Upper lobe of left lung (tissue), 6 donors: Measurements from ENCODE around the gene SPDYE6. TPM values are rescaled to one million over a fixed set of nuclear protein-coding genes. Genes with fewer than 3 reads are reported as not detected.
A peak's percentile ranks its signal among the peaks of the same experiment; 100 is the strongest.

Experiments
- ATAC-seq, 2 donors: fragments of 200-7000 bp; cut with Tn5 transposase; one replicate each; pipeline ENCODE4 v1.9.1; 2022; ENCODE audit warnings: mild to moderate bottlenecking in 2 of 2, moderate library complexity in 2 of 2; ENCODE audit not compliant: low FRiP score in 2 of 2
- DNase-seq, 2 donors: peaks; one replicate each; pipeline ENCODE4 v3.0.0-alpha.2; 2019 to 2020
- H3K27ac ChIP-seq, 4 donors: fragments of 200-600 bp; sonication (generic); one replicate each; pipeline ENCODE4 v1.5.1; 2016 to 2019
- H3K27me3 ChIP-seq, 4 donors: fragments of 200-600 bp; sonication (generic); one replicate each; pipeline ENCODE4 v1.5.1; 2017 to 2019
- H3K36me3 ChIP-seq, 4 donors: fragments of 200-600 bp; sonication (generic); one replicate each; pipeline ENCODE4 v1.5.1; 2016 to 2019
- H3K4me1 ChIP-seq, 4 donors: fragments of 200-600 bp; sonication (generic); one replicate each; pipeline ENCODE4 v1.5.1; 2018 to 2019
- H3K4me3 ChIP-seq, 4 donors: fragments of 200-600 bp; sonication (generic); one replicate each; pipeline ENCODE4 v1.5.1; 2017 to 2019; ENCODE audit warnings: mild to moderate bottlenecking in 2 of 4, moderate library complexity in 1 of 4
- H3K9me3 ChIP-seq, 4 donors: fragments of 200-600 bp; sonication (generic); one replicate each; pipeline ENCODE4 v1.5.1; 2018 to 2019
- EP300 ChIP-seq, 4 donors: sonication (generic); formaldehyde crosslinking; IDR thresholded peaks; one replicate each; pipeline ENCODE4 v1.5.1; 2017; ENCODE audit warnings: antibody characterized with exemption in 4 of 4, control low read depth in 2 of 4
- POLR2A ChIP-seq, 4 donors: fragments of 450-650 bp; IDR thresholded peaks; one replicate each; pipeline ENCODE4 v1.5.1; 2016 to 2017; ENCODE audit warnings: antibody characterized with exemption in 4 of 4, mild to moderate bottlenecking in 2 of 4
- POLR2AphosphoS5 ChIP-seq, 2 donors: sonication (generic); formaldehyde crosslinking; IDR thresholded peaks; one replicate each; pipeline ENCODE4 v1.5.1; 2017; ENCODE audit warnings: antibody characterized with exemption in 2 of 2
- WGBS, 2 donors: methylation state at CpG; one replicate each; pipeline ENCODE4 v1.1.5; 2017 to 2018; 5-methylcytosine and 5-hydroxymethylcytosine counted together
- total RNA-seq, 6 donors: library from RNA; depleted of rRNA in 4 of 6; stranded (reverse); fragments of >200 nt in 4 of 6; gene quantifications; one replicate each; pipeline versions ENCODE4 v1.1.0 to v1.2.1, GENCODE V29; 2016 to 2021
- TF ChIP-seq, protein P1 (sequence below), 6 experiments: fragments of 450-650 bp in 4 of 6; fragments of 200-600 bp in 2 of 6; sonication (generic) in 2 of 6; IDR thresholded peaks; one replicate each; pipeline ENCODE4 v1.5.1; 2016 to 2019; ENCODE audit warnings: antibody characterized with exemption in 6 of 6
- donor health status: DM: no; HTN: no; CAD: no; lungs with moderate emphysema.
- donor health status: DM: no; HTN: yes; CAD: no; lungs with severe emphysema.

Gene SPDYE6
- total RNA-seq, 6 donors from 2014 or later: not detected

DNA sequence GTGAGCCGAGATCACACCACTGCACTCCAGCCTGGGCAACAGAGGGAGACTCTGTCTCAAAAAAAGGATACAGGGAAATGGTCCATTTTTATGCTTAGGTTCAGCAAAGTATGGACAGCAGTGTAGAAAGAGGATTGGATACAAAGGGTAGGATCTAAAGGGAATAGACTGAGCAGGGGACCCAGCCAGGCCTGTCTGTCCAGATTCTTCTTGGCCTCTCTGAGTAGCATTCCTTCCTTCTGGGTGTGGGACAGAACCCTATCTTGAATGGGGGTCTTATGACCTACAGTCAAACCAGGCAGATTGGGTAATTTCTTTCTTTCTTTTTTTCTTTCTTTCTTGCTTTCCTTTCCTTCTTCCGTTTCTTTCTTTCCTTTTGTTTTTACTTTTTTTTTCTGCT lies 43.9 kb downstream of the SPDYE6 start:
- no peak overlapping the region for H3K4me3 ChIP-seq
- H3K27me3 ChIP-seq: no peaks in the 10 kb centered on the region
- TF ChIP-seq POLR2A (IDR thresholded peaks at IDR 0.05) (no peak), POLR2AphosphoS5 (IDR thresholded peaks at IDR 0.05) (no peak), EP300 (IDR thresholded peaks at IDR 0.05) (no peak)
- TF ChIP-seq, protein P1, sequence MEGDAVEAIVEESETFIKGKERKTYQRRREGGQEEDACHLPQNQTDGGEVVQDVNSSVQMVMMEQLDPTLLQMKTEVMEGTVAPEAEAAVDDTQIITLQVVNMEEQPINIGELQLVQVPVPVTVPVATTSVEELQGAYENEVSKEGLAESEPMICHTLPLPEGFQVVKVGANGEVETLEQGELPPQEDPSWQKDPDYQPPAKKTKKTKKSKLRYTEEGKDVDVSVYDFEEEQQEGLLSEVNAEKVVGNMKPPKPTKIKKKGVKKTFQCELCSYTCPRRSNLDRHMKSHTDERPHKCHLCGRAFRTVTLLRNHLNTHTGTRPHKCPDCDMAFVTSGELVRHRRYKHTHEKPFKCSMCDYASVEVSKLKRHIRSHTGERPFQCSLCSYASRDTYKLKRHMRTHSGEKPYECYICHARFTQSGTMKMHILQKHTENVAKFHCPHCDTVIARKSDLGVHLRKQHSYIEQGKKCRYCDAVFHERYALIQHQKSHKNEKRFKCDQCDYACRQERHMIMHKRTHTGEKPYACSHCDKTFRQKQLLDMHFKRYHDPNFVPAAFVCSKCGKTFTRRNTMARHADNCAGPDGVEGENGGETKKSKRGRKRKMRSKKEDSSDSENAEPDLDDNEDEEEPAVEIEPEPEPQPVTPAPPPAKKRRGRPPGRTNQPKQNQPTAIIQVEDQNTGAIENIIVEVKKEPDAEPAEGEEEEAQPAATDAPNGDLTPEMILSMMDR (IDR thresholded peaks at IDR 0.05): no peak
- peaks cover 0 to 12% (median 4%) of the 10 kb centered on the region in 4 donors for H3K36me3 ChIP-seq
- no peak overlapping the region for H3K27ac ChIP-seq
- peaks cover 3% of the 10 kb centered on the region in 4 donors for H3K4me1 ChIP-seq
- DNase-seq (no peak), ATAC-seq (no peak)
- no peaks in the 10 kb centered on the region for H3K9me3 ChIP-seq
- WGBS, 2 donors: 79 to 83% methylated on average over 2 of the region's 2 CpGs

DNA sequence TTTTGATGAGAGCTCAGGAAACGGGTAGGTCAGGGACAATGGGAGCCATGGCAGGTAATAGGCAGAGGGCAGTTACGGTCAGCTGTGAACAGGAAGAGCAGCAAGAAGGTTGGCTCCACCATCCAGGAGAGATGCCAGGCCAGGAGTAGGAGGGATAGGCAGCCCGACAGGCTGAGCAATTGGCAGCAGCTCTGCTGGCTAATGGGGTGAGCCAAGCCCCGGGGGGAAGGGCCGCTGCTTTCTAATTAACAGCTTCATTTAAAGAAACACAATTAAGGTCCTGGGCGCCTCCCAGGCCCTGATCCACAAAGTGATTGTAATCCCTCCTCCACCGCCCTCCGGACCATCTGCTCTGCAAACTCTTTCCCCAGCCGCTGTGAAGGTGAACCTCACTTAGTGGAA lies 45.8 kb downstream of the SPDYE6 start:
- no peaks in the 10 kb centered on the region for H3K9me3 ChIP-seq
- H3K27ac ChIP-seq: no peak overlapping the region
- no peak overlapping the region for H3K4me3 ChIP-seq
- no peak for DNase-seq
- no peak for TF ChIP-seq POLR2A (IDR thresholded peaks at IDR 0.05)
- TF ChIP-seq, protein P1 (IDR thresholded peaks at IDR 0.05): no peak
- no peak for ATAC-seq
- peaks cover 0 to 8% (median 2%) of the 10 kb centered on the region in 4 donors for H3K36me3 ChIP-seq
- no peaks in the 10 kb centered on the region for H3K27me3 ChIP-seq
- H3K4me1 ChIP-seq: peaks cover 11 to 14% (median 12%) of the 10 kb centered on the region in 4 donors
- WGBS, 2 donors: 94 to 98% methylated on average over 6 to 9 of the region's 9 CpGs

DNA sequence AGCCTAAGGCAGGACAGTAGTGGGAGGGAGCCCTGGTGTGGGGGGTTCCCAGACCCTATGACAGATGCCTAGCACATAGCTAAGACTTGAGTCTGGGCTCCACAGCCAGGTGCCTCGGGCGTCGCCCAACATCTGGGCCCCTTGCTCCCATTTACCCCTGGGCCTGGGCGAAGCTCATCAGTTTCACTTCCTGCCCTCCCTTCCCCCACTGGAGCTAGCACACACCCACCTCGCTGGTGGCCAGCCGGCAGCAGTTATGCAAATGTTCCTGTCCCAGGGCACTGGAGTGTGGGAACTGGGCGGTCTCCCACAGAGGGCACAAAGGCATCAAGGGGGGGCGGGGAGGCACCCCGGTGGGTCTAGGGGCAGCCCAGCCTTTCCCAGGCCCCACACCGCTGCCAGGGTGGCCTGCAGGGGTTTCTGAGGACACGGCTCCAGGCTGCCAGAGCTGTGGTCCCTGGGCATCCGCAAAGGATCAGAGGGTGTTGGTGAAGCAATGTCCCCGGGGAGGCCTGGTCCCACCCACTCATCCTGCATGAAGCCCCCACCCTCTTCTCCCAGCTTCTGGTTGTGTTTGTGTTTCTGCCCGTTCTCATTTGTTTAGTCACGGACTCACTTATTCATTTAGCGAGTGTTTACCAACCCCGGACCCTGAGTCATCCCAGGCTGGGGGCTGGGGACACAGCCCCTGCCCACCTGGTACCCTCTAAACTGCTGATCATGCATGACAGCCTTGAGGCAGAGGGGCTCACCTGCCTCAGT lies 49.1 kb downstream of the SPDYE6 start:
- 40 to 50% methylated on average over 5 to 11 of the region's 17 CpGs for WGBS, 2 donors
- Histone ChIP-seq H3K4me1 (peaks cover 11 to 32% (median 16%) of the 10 kb centered on the region in 4 donors), H3K27ac (peak overlapping the region in 2 of 4 donors; percentile 40 to 54), H3K9me3 (no peaks in the 10 kb centered on the region), H3K36me3 (peaks cover 0 to 8% (median 0%) of the 10 kb centered on the region in 4 donors), H3K27me3 (no peaks in the 10 kb centered on the region), H3K4me3 (peak overlapping the region in 2 of 4 donors; percentile 13 to 29)
- TF ChIP-seq POLR2AphosphoS5 (IDR thresholded peaks at IDR 0.05) (peak; percentile 27 to 61), EP300 (IDR thresholded peaks at IDR 0.05) (peak in 1 of 4 donors; percentile 7), POLR2A (IDR thresholded peaks at IDR 0.05) (no peak)
- TF ChIP-seq, protein P1 (IDR thresholded peaks at IDR 0.05): no peak
- ATAC-seq (peak; percentile 65 to 83), DNase-seq (peak in 1 of 2 donors; percentile 63)

DNA sequence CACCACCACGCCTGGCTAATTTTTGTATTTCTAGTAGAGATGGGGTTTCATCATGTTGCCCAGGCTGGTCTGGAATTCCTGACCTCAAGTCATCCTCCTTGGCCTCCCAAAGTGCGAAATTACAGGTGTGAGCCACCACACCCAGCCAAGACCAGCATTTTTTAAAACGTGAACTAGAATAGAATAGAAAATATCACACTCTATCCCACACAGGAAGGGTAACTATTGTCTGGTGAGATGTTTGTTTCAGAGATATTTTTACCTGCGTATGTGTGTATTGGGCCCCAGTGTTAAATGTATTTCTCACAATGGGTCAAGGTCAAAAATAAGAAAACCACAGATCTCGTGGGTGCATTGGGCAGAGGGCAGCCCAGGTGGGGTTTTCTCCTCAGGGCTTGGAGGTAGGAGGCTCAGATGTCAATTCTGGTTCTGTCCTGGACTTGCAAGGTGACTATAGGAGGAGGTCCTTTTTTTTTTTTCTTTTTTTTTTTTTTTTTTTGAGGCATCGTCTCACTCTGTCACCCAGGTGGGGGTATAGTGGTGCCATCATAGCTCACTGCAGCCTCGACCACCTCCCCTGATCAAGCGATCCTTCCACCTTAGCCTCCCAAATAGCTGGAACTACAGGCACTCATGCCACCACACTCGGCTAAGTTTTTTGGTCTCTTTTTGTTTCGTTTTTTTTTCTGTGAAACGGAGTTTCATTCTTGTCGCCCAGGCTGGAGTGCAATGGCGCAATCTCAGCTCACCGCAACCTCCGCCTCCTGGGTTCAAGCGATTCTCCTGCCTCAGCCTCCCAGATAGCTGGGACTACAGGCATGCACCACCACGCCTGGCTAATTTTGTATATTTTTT lies 50.6 kb downstream of the SPDYE6 start:
- no peak overlapping the region for H3K4me3 ChIP-seq
- WGBS, 2 donors: 83 to 90% methylated on average over 16 to 17 of the region's 17 CpGs
- DNase-seq: no peak
- no peak overlapping the region for H3K27ac ChIP-seq
- H3K36me3 ChIP-seq: peaks cover 0 to 6% (median 0%) of the 10 kb centered on the region in 4 donors
- peaks cover 11 to 32% (median 16%) of the 10 kb centered on the region in 4 donors for H3K4me1 ChIP-seq
- ATAC-seq: no peak
- H3K27me3 ChIP-seq: no peaks in the 10 kb centered on the region
- no peaks in the 10 kb centered on the region for H3K9me3 ChIP-seq
- TF ChIP-seq POLR2A (IDR thresholded peaks at IDR 0.05): no peak
- TF ChIP-seq POLR2AphosphoS5 (IDR thresholded peaks at IDR 0.05): no peak
- TF ChIP-seq, protein P1 (IDR thresholded peaks at IDR 0.05): no peak
- TF ChIP-seq EP300 (IDR thresholded peaks at IDR 0.05): no peak
